Ishikawa (cell line): ENCODE measurements around the gene PLXNC1.

Source experiments
- CEBPB ChIP-seq: IDR thresholded peaks from 2 replicates; pipeline ENCODE4 v1.6.1; 2012
- CREB1 ChIP-seq: IDR thresholded peaks from 2 replicates; pipeline ENCODE4 v1.6.1; 2012; ENCODE audit warnings: low read depth
- EGR1 ChIP-seq: IDR thresholded peaks from 2 replicates; pipeline ENCODE4 v1.6.1; 2012
- EP300 ChIP-seq: IDR thresholded peaks from 2 replicates; pipeline ENCODE4 v1.6.1; 2012; ENCODE audit warnings: borderline replicate concordance
- FOXM1 ChIP-seq: IDR thresholded peaks from 2 replicates; pipeline ENCODE4 v1.6.1; 2012; ENCODE audit warnings: low read depth, borderline replicate concordance
- NFIC ChIP-seq: IDR thresholded peaks from 2 replicates; pipeline ENCODE4 v1.6.1; 2012
- RAD21 ChIP-seq: IDR thresholded peaks from 2 replicates; pipeline ENCODE4 v1.6.1; 2012; ENCODE audit warnings: low read depth
- TAF1 ChIP-seq: IDR thresholded peaks from 2 replicates; pipeline ENCODE4 v1.6.1; 2012; ENCODE audit warnings: low read depth, mild to moderate bottlenecking
- TCF12 ChIP-seq: IDR thresholded peaks from 2 replicates; pipeline ENCODE4 v1.6.1; 2012; ENCODE audit warnings: low read depth
- TEAD4 ChIP-seq: IDR thresholded peaks from 2 replicates; pipeline ENCODE4 v1.6.1; 2012
- YY1 ChIP-seq: IDR thresholded peaks from 2 replicates; pipeline ENCODE4 v1.6.1; 2012; ENCODE audit warnings: low read depth
- ZBTB7A ChIP-seq: IDR thresholded peaks from 2 replicates; pipeline ENCODE4 v1.6.1; 2012; ENCODE audit warnings: low read depth
- TF ChIP-seq, protein P1 (sequence below): IDR thresholded peaks from 2 replicates; pipeline ENCODE4 v1.6.1; 2012
- TF ChIP-seq, protein P2 (sequence below): IDR thresholded peaks from 2 replicates; pipeline ENCODE4 v1.6.1; 2012
- TF ChIP-seq, protein P3 (sequence below): IDR thresholded peaks from 2 replicates; pipeline ENCODE4 v1.6.1; 2012; ENCODE audit warnings: low read depth, mild to moderate bottlenecking

The PLXNC1 gene

DNA sequence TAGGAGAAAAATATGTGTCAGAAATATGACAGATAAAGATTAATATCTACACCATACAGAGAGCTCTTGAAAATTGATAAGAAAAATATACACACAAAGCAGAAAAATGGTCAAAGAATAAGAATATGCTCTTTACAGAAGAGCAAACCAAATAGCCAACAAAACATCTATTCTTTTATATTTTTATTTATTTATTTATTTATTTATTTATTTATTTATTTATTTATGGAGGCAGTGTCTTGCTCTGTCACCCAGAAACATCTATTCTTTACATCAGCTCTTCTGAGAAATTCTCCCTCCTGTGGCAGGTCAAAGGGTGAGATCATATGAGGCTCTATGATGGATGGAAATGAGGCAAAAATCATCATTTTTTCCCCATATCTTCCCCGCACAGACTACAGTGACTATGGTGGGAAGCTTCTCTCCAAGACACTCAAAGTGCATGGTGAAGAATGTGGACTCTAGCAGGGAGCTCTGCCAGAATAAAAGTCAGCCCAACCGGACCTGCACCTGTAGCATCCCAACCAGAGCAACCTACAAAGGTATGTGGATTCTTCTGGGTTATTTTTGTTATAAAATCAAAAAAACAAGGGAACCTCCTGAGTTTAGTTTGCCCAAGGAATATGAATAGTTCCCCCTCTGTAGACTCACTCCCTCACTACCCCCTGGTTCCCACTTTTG, 71.4 kb downstream of the PLXNC1 start:
- no peak for TF ChIP-seq FOXM1
- TF ChIP-seq EP300: no peak
- no peak for TF ChIP-seq TEAD4
- TF ChIP-seq CEBPB: no peak
- no peak for TF ChIP-seq TAF1
- TF ChIP-seq, protein P1, sequence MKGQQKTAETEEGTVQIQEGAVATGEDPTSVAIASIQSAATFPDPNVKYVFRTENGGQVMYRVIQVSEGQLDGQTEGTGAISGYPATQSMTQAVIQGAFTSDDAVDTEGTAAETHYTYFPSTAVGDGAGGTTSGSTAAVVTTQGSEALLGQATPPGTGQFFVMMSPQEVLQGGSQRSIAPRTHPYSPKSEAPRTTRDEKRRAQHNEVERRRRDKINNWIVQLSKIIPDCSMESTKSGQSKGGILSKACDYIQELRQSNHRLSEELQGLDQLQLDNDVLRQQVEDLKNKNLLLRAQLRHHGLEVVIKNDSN: no peak
- TF ChIP-seq RAD21: no peak
- TF ChIP-seq, protein P2, sequence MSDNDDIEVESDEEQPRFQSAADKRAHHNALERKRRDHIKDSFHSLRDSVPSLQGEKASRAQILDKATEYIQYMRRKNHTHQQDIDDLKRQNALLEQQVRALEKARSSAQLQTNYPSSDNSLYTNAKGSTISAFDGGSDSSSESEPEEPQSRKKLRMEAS: no peak
- TF ChIP-seq YY1: no peak
- TF ChIP-seq, protein P3, sequence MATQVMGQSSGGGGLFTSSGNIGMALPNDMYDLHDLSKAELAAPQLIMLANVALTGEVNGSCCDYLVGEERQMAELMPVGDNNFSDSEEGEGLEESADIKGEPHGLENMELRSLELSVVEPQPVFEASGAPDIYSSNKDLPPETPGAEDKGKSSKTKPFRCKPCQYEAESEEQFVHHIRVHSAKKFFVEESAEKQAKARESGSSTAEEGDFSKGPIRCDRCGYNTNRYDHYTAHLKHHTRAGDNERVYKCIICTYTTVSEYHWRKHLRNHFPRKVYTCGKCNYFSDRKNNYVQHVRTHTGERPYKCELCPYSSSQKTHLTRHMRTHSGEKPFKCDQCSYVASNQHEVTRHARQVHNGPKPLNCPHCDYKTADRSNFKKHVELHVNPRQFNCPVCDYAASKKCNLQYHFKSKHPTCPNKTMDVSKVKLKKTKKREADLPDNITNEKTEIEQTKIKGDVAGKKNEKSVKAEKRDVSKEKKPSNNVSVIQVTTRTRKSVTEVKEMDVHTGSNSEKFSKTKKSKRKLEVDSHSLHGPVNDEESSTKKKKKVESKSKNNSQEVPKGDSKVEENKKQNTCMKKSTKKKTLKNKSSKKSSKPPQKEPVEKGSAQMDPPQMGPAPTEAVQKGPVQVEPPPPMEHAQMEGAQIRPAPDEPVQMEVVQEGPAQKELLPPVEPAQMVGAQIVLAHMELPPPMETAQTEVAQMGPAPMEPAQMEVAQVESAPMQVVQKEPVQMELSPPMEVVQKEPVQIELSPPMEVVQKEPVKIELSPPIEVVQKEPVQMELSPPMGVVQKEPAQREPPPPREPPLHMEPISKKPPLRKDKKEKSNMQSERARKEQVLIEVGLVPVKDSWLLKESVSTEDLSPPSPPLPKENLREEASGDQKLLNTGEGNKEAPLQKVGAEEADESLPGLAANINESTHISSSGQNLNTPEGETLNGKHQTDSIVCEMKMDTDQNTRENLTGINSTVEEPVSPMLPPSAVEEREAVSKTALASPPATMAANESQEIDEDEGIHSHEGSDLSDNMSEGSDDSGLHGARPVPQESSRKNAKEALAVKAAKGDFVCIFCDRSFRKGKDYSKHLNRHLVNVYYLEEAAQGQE: no peak
- TF ChIP-seq ZBTB7A: no peak
- no peak for TF ChIP-seq CREB1
- no peak for TF ChIP-seq NFIC
- no peak for TF ChIP-seq EGR1
- no peak for TF ChIP-seq TCF12

DNA sequence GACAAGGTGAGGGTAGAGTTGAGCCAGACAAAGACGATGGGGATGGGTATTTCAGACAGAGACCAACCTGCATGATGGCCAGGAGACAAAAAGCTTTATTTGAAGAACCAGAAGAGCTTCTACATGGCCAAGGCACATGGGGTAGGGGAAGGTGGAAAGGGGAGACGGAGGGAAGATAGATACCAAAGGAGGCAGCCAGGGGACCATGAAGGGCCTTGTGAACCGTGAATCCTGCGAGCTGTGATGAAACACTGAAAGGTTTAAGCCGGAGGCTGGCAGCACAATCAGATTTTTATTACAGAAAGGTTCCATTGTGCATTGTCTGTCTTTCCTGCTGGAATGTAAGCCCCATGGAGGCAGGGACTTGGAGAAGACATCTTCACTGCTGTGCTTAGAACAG, 72.4 kb downstream of the PLXNC1 start:
- TF ChIP-seq TAF1 (no peak), NFIC (no peak), EGR1 (no peak), CREB1 (no peak)
- TF ChIP-seq, protein P3: no peak

DNA sequence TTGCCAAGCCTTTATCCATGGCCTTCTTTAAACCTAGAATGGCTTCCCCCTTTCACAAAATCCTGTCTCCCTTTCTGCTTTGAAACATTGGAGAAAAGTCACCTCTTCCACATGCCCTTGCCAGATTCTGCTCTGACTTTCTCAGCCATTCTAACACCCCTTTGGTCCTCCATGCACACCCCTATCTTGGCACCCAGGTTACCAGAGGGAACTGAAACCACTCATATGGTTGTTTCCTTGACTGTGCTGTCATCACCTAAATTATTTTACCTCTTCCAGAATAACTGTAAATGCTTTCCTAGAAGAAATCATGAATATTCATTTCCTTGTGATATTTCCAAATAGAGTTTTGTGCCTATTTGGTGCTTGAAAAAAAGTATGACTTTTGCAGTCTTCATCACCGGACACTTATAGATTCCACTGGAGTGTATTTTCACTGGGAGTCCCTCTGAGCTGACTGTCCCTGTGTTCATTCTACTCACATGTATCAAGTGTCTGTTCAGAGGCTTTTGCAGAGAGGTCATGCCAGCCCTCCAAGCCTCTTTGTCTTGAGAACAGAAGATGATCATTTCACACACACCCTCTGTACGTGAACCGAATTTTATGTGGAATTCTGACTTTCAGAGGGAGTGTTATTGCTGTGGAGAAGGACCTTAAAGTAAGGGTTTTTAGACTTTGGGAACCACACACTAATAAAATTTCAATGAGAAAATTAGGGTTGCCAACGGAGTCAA, 74.1 kb downstream of the PLXNC1 start:
- TF ChIP-seq, protein P3: no peak
- TF ChIP-seq, protein P2: no peak
- TF ChIP-seq, protein P1: no peak
- TF ChIP-seq FOXM1: no peak
- no peak for TF ChIP-seq CEBPB
- no peak for TF ChIP-seq RAD21
- no peak for TF ChIP-seq EGR1
- no peak for TF ChIP-seq ZBTB7A
- TF ChIP-seq TAF1: no peak
- no peak for TF ChIP-seq NFIC
- TF ChIP-seq EP300: no peak

DNA sequence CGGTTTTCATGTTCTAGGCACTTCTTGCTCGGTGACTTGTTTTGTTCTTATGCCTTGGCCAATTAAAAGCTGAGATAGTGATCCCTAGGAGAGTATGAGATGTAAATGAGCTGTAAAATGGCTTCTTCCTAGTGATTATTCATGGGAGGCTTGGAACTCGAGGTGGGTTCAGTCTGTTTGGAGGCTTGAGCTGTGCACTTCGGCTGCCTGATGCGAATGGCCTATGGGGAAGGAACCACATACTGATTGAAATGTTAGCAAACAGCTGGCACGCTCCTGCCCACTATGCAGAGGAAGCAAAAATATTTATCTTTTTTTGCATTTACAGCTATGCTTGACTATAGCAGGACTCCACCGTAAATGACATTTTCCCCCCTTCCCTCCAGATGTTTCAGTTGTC, 75.5 kb downstream of the PLXNC1 start:
- no peak for TF ChIP-seq CEBPB
- no peak for TF ChIP-seq YY1
- TF ChIP-seq, protein P1: no peak
- TF ChIP-seq RAD21: no peak
- no peak for TF ChIP-seq TCF12
